GDM1 (cell line): Measurements from ENCODE around the gene NCOA5.

Experiments
- DNase-seq: peaks from one replicate; lab custom pipeline; 2025; lab: John Stamatoyannopoulos, UW

Gene NCOA5

DNA sequence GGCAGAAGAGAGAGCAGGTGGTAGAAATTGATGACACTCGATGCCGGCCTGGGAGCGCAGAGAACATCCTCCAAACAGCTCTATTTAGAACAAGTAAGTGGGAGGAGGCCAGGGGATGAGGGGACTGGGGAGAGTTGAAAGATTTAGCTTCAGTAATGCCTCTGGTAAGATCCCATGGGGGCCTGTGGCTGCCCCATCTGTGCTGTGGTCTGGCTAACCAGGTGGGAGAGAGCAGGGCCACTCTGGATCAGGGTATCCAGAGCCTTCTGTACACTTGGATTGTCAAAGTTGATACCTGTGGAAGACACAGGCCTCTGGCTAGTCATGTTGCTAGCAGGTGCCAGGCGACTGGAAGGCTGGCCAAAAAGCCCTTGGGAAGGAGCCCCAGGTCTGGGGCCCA lies 27.6 kb downstream of the NCOA5 start:
- no peak for DNase-seq

DNA sequence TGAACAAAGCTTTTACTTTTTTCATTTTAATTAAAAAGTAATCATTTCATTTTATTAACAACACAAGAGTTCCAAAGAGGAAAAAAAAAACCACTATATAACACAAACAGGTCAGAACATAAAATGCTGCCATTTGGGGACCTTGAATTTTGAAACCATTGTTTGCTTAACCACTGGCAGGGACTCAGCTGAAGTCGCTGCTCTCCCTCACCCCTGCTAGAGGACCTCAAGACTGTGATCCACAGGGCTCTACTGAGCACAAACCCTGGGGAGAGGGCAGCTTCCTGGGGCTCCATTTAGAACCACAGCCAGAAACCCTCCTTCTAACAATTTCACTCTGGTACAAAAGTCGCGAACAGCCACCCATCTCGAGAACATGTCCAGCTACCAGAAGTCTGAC lies 28.8 kb downstream of the NCOA5 start:
- DNase-seq = no peak

DNA sequence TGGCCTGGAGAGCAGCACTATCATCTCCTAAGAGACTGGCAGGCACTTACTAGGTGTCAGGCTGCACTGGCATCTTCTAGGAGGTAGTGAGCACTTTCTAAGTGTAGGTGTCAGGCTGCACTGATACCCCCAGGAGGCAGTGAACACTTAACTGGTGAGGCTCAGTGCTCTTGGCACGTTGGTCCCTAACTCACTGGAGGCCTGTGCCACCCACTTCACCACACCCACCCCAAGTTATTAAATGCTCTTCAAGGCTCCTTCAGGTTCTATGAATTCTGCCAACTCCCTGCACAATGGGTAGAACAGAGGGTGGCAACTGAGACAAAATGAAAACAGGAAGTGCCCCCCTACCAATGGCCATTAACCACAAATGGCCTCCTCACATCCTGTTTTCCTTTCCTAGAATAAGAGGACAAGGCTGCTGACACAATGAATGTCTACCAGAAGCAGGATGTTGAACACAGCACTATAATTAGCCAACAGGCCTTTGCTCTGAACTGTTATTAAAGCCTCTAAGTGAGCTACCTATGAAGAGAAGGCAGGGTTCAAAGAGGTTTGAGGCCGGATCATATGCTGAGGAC lies 29.4 kb downstream of the NCOA5 start:
- DNase-seq = no peak

DNA sequence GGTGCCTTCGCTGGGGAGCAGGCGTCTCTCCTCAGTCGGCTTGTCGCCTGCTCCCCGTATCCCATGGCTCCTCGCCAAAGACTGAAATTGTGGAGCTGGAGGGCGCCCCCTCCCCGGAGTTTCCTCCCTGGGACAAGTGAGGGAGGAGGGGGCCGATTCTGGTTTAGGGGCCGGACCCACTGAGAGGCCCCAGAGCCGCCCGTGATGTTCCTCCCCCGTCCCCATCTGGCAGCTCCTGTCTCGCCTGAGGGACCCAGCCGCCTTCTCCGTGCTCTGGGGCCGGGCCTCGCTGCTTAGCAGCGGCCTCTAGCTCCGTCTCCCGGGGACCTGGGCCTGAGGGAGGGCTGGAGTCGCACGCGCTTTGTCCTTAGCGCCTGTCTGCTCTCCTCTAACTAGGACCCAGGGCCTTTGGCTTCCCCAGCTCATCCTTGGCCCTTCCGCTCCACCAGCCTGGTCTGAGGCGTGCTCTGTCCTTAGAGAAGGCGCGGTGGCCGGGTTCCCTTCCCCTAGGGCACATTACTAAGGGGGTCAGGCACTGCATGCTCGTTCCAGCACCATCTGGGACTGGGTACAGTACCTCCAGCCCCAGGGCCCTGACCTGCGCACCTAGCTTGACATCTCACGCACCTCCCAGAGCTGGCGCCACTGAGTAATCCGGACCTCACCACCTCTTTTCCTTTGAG lies 31.0 kb downstream of the NCOA5 start:
- DNase-seq = no peak

DNA sequence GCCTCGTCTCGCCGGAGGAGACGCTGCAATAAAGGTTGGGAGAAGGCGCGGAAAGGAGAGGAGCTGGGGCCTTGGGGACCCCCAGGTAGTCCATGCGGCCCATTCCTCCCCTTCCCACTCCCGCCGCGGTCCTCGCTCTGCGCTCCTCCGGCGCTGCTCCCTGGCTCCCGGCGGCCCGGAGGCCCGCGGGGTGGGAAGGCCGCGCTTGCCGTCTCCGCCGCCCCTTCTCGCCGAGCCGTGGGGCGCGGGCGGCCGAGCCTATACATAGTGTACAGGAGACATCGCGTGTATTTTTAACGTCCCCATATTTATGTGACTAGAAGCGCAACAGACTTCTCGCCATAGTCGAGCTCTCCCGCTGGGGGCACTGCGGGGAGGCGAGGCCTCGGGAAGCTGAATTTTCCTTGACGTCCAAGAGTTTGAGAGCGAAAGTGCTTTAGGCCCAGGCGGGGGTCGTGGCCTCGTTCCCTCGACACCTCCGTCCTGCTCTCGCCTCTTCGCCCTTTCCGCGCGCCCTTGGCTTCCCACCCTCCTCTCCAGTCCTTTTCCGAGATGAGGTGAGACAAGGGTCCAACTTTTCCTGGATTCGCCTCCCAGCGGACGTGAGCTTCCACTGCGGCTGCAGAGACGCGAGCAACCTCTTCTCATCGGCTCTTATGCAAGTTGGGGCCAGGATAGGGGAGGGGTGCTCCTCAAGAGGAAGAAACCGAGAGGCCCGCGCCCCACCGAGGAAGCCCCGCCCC lies 31.7 kb downstream of the NCOA5 start:
- DNase-seq = no peak

DNA sequence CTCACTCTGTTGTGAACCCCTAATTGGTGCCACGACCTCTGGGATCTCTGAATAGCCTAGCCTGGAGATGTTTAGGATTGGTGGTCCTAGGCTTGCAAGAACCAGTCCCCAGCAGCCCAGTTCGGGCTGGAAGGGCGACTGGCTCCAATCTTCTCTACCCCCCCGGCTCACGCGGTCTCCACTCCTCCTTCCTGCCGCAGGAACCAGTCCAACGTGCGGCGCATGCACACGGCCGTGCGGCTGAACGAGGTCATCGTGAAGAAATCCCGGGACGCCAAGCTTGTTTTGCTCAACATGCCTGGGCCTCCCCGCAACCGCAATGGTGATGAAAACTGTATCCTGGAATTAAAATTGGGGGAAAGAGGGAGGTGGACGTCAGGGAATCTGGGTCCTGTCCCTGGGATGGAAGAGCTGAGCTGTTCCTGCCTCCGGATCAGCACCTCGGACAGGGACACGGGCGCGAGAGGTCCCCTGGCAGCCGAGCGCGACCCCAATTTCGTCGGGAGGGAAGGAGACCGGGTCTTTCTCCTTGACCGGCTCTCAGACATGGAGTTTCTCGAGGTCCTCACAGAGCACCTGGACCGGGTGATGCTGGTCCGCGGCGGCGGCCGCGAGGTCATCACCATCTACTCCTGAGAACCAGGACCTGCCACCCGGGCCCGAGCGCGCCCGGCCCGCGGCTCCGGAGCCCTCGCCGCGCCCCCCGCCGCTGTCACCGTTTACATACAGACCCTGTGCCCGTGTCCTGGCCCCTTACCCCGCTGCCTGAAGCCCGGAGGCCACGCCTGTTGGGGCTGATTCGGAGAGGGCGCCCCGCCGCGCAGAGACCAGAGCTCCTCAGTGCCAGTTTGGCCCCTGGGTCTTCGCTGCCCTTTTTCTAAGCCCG lies 32.5 kb downstream of the NCOA5 start:
- DNase-seq = no peak

DNA sequence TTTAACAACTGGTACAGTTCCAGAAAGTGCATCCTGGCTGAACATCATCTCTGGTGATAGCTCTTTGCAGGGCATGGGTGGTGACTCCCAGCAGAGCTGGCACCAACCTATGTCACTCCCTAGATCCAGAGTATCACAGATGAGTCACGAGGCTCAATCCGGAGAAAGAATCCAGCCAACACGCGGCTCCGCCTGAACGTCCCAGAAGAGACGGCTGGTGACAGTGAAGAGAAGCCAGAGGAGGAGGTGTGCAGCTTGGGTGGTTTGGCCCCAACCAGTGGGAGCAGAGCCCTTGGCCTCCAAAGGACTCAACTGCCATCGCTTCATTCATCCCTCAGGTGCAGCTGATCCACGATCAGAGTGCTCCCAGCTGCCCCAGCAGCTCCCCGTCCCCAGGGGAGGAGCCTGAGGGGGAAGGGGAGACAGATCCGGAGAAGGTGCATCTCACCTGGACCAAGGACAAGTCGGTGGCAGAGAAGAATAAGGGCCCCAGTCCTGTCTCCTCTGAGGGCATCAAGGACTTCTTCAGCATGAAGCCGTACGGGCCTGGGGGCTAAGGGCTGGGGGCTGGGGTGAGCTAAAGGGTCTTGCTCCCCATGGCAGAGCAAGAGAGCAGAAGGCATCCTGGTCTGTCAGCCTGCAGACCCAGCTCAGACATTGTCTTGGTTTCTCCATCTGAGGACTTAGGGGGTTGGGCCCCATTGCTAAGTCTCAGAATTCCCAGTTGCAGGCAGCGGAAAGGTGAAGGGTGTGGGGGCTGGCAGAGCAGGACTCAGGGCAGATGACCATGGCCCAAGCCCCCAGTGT lies 33.5 kb downstream of the NCOA5 start:
- DNase-seq = no peak

DNA sequence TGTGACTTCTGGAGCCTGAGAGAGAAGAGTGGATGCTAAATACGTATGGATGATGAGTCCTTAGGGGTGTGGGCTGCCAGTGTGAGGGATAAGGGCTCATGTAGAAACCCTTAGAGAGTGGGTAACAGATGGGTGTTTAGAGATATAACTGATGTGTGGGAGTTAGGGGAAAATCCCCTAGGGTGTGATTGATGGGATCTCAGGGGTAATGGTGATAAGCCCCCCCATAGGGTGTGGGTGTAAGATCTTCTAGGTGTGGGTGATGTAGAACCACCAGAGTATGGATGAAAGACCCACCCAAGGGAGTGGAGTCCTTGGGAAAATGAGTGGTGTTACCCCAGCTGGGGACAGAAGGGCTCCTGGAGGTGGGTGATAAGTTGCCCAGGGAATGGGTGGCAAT lies 34.5 kb downstream of the NCOA5 start:
- DNase-seq = no peak

DNA sequence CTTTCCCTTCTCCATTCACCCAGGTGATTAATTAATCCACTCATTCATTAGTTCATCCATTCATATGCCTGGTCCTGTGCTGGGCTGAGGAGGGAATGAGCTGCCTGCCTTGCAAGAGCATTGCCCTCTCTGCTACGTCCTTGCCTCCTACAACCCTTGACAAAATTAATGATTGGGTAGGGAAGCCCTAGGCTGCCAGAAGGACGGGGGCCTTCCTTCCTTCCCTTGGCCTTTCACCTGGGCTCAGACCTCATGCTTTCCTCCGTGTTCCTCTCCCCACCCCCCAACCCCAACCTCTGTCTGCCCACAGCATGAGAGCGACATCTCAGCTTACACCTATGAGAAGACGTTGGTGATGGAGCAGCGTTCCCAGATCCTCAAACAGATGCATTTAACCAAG lies 35.2 kb downstream of the NCOA5 start:
- no peak for DNase-seq

DNA sequence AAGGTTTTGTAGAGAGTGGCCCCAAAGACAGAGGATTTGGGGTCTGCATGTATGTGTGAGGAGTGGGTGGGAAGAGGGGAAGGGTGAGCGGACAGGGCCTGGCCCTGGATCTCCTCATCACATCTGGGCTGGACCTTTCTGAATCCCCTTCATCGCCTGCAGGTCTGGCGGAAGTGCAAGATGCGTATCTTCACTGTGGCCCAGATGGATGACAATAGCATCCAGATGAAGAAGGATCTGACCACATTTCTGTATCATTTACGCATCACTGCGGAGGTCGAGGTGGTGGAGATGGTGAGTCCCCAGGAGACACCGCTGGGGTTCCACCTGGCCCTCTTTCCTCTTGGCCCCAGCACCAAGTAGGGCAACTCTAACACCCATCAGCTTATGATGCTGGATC lies 36.3 kb downstream of the NCOA5 start:
- DNase-seq = no peak

DNA sequence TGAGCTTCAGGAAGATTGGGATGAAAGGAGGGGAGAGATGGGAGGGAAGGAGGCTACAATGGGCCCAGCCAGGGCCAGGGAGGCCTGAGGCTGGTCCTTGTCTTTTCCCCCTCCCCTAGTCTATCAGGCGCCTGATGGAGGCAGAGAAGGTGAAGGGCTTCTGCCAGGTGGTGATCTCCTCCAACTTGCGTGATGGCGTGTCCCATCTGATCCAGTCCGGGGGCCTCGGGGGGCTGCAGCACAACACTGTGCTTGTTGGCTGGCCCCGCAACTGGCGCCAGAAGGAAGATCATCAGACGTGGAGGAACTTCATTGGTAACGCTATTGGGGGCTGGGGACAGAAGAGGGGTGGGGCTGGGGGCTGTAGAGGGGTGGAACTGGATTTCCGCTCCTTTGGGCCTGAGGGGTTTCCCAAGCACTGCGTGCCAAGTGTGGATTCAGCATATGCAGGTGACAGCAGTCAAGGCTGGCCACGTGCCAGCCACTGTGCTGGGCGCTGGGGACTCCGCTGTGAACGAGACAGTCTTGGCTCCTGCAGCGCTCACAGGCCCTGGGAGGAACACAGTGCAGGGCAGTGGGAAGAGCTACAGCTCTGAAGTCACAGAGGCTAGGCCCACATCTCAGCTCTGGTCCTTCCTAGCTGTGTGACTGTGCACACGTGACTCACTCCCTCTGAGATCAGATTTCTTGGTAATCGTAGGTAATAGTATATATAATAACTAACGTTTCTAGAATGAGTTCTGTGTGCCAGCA lies 38.0 kb downstream of the NCOA5 start:
- DNase-seq = no peak

DNA sequence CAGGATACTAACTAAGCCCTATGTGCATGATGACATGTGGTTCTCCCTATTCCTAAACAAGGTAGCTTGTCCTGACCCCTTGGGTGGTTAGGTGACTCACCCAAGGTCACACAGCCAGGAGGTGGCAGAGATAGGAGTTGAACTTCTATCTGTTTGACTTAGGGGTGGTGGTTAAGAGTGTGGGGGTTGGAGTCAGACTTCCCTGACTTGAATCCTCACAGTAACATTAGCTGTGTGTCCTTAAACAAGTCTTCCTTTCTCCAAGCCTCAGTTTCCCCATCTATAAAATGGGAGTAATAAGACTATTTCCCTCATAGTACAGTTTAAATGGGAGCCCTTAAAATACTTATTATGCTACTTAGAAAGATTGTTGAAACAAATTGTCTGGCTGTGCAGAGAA lies 38.9 kb downstream of the NCOA5 start:
- DNase-seq = no peak

DNA sequence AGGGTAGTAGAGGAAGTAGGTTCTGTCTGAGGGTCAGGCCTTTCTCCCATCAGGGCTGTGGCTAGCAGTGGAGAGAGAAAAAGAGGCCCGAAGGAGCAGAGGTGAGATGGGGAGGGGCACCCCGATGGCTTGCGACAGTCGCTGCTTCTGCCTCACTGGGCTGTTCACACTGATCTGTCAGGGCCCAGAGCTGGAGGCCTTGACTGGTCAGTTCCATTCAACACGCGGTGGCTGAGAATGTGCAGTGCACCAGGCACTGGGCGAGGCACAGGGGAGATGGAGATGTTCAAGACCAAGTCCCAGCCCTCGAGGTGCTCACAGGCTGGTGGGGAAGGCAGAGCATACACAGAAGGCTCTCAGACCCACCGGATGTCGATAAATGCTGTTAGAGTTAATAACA lies 39.3 kb downstream of the NCOA5 start:
- no peak for DNase-seq

DNA sequence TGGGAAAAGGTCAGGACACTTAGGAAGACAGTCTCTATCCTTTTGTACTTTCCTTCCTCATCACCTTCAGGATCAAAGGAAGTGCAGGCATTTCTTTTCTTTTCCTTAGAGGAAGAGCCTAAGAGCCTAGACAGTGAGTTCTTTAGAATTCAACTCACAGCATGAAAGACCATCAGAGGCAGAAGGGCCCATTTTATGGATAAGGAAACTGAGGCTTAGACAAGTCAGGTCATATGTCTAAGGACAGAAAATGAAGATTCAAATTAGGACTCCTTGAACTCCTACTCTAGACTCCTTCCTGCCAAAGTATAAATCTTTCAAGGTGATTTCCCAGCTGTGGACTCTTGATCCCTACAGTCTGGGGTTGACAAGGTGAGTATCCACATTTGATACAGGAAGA lies 39.9 kb downstream of the NCOA5 start:
- no peak for DNase-seq

DNA sequence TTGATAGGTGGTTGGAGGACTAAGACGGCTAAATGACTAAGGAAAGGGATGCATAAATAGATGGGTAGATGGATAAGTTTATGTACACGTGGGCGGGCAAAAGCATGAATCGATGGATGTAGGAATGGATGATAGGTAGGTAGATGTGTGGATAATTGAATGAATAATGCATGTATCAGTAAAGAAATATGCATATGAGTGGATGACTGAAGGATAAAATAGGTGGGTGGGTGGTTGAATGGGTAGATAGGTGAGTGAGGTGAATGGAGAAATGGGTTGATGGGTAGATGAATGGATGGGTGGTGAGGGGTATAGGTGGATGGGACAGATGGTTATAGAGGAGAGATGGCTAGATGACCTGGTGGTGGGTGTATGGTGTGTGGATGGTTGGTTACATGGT lies 40.6 kb downstream of the NCOA5 start:
- DNase-seq = no peak

DNA sequence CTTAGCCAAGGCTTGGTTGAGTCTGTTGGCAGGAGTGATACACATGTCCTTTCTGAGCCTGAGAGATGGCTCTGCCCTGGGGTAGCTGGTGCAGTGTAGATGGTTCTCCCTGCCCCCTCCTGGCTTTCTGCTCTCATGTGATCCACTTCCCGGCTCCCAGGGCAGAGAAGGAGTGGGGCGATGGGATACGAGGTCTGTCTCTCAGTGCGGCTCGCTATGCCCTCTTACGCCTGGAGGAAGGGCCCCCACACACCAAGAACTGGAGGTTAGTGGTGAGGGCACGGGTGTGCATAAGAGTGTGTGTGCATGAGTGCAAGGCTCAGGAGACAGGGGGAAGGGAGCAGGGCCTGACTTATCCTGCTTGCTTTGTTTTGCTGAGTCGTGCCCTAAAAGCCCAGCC lies 41.9 kb downstream of the NCOA5 start:
- DNase-seq = no peak

DNA sequence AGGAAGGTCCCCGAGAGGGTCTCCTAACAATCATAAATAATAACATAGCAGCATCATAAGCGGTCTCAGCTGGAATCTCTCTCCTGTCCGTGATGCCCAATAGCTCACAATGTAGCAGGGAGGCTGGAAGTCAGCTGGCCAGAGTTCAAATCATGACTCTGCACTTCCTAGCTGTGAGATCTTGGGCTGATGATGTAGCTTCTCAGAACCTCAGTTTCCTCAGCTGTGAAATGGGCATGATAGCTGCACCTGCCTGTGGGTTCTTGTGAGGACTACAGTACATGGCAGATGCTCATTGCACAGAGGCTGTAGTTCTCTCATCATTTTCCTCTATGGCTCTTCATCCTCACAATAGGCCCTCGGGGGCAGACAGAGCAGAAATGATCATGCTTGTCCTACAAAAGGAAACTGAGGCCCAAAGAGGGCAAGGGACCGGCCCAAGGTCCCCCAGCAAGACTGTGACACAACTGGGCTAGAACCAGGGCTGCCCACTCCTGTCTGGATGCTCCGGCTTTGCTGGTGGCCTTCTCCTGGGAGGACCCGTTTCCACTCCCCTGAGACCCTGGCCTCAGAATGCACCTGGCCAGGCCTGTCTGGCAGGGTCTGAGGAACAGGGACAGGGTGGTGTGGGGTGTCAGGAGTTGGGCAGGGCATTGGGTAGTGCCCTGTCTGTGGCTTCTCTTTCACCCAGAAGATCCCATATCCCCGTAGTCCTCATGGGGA lies 43.0 kb downstream of the NCOA5 start:
- no peak for DNase-seq

DNA sequence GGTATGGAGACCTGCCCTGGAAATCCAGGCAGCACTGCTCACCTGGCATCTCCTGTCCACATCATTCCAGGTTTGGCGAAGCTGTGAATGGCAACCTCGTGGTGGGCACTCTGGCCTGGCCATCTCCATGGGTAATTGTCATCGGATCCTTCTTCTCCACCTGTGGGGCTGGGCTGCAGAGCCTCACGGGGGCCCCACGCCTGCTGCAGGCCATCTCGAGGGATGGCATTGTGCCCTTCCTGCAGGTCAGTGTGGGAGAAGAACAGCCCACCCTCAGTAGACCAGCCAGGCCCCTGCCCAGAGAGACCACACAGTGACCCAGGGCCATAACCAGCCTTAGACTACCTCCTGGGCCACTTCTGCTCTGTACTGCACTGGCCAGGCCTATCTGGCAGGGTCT lies 44.9 kb downstream of the NCOA5 start:
- DNase-seq = no peak

DNA sequence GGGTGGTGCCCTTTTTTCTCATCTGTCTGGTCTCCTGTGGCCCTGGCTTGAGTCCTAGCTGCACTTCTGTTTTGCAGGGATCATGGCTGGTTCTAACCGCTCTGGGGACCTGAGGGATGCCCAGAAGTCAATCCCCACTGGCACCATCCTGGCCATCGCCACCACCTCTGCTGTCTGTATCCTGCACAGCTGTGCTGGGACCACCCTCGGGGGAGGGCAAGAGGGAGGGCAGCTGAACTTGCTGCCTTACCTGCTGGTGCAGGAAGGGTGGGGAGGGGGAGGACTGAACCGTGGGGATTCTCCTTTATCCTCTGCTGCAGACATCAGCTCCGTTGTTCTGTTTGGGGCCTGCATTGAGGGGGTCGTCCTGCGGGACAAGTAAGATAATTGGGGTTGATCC lies 46.2 kb downstream of the NCOA5 start:
- DNase-seq = no peak

DNA sequence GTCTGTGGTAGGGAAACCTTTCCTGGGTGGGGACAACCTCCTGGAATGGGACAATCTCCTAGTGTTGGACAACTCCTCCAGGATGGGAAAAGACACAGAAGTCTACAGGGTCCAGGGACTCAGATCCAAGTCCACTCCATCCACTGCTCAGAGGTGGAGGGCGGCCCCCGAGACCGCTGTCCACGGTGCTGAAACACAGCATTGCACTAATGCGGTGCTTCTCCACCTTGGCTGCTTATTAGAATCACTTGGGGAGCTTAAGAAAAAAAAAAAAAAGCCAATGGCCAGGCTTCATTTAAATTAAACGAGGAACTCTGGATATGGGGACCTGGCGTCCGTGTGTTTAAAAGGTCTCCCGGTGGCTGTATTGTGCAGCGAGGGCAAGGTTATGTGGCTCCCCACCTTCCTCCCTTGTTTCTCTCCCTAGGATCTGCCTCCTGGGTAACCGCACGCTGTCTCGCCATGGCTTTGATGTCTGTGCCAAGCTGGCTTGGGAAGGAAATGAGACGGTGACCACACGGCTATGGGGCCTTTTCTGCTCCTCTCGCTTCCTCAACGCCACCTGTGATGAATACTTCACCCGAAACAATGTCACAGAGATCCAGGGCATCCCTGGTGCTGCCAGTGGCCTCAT lies 48.7 kb downstream of the NCOA5 start:
- DNase-seq = no peak
